HFFc6 (cell line): ENCODE results near the gene ZNF672. TPM values are rescaled to one million over a fixed set of nuclear protein-coding genes. Genes with fewer than 3 reads are reported as not detected.
"Not testable (repeated sequence)": the region's sequence is repeated elsewhere in the genome, so short reads cannot be mapped to it uniquely, and the experiment has no call there.

Experiments
- DNase-seq: peaks from one replicate; pipeline ENCODE4 v3.0.0-alpha.2; 2018
- H3K27ac Mint-ChIP-seq: 2 replicates; pipeline ENCODE4 v1.8.0; 2020; ENCODE audit warnings: mild to moderate bottlenecking, mixed read lengths
- H3K27me3 Mint-ChIP-seq: 2 replicates; pipeline ENCODE4 v1.8.0; 2021; ENCODE audit warnings: mild to moderate bottlenecking, moderate library complexity, mixed read lengths; ENCODE audit not compliant: insufficient read depth
- H3K36me3 Mint-ChIP-seq: 2 replicates; pipeline ENCODE4 v1.8.0; 2021; ENCODE audit warnings: low read depth, mixed read lengths
- H3K4me1 Mint-ChIP-seq: 2 replicates; pipeline ENCODE4 v1.8.0; 2020; ENCODE audit warnings: low read depth, mixed read lengths
- H3K4me3 Mint-ChIP-seq: 2 replicates; pipeline ENCODE4 v1.8.0; 2020; ENCODE audit warnings: mild to moderate bottlenecking, moderate library complexity, mixed read lengths
- H3K9me3 Mint-ChIP-seq: 2 replicates; pipeline ENCODE4 v1.8.0; 2020; ENCODE audit warnings: mild to moderate bottlenecking, mixed read lengths
- total RNA-seq, 6 experiments: library from RNA; stranded (reverse); fragmentation: NEBNext Ultra II Directional; extraction: Animal tissue kit (Norgen Biotek cat#: 25700); gene quantifications; 2 replicates in 1 of 6; 3 replicates in 5 of 6; pipeline ENCODE4 v1.2.3, GENCODE V29; 2021
- TF ChIP-seq, protein P1 (sequence below): fragments of 200-600 bp; sonication (generic); IDR thresholded peaks from 2 replicates; pipeline ENCODE4 v1.5.0; 2021; ENCODE audit warnings: antibody characterized with exemption, mild to moderate bottlenecking

ZNF672 gene
- total RNA-seq, 6 experiments from 2014 or later: 13.8 to 20.8 (median 17.6) TPM

DNA sequence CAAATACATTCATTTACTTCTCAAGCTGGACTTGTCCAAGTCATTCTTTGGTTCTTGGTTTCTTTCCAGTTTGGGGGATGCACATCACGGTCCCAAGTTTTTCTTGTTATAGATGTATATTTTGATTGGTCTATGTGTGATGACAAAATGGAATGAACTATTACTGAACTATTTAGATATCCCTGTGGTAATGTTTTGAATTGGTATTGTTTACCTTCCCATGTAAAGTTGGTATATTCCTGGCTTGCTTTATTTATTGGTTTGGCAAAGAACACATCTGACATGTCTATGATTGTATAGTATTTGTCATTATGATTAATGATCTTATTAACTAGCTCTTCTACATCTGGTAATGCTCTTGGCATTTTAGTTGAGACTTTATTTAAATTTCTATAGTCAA lies 43.2 kb downstream of the ZNF672 start:
- Mint-ChIP-seq H3K4me1 (no peaks in the 10 kb centered on the region), H3K27ac (no peak overlapping the region), H3K4me3 (no peak overlapping the region), H3K36me3 (no peaks in the 10 kb centered on the region), H3K9me3 (no peaks in the 10 kb centered on the region), H3K27me3 (peaks cover 5% of the 10 kb centered on the region; the same call in 1 of the 2 replicates)
- DNase-seq: no peak
- TF ChIP-seq, protein P1, sequence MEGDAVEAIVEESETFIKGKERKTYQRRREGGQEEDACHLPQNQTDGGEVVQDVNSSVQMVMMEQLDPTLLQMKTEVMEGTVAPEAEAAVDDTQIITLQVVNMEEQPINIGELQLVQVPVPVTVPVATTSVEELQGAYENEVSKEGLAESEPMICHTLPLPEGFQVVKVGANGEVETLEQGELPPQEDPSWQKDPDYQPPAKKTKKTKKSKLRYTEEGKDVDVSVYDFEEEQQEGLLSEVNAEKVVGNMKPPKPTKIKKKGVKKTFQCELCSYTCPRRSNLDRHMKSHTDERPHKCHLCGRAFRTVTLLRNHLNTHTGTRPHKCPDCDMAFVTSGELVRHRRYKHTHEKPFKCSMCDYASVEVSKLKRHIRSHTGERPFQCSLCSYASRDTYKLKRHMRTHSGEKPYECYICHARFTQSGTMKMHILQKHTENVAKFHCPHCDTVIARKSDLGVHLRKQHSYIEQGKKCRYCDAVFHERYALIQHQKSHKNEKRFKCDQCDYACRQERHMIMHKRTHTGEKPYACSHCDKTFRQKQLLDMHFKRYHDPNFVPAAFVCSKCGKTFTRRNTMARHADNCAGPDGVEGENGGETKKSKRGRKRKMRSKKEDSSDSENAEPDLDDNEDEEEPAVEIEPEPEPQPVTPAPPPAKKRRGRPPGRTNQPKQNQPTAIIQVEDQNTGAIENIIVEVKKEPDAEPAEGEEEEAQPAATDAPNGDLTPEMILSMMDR: no peak

GRCh38 chr1:248882427-248882826 lies 44.4 kb downstream of the ZNF672 start:
- H3K9me3 Mint-ChIP-seq, H3K27ac Mint-ChIP-seq, H3K4me3 Mint-ChIP-seq, H3K27me3 Mint-ChIP-seq, DNase-seq, H3K36me3 Mint-ChIP-seq, H3K4me1 Mint-ChIP-seq: not testable (repeated sequence)

DNA sequence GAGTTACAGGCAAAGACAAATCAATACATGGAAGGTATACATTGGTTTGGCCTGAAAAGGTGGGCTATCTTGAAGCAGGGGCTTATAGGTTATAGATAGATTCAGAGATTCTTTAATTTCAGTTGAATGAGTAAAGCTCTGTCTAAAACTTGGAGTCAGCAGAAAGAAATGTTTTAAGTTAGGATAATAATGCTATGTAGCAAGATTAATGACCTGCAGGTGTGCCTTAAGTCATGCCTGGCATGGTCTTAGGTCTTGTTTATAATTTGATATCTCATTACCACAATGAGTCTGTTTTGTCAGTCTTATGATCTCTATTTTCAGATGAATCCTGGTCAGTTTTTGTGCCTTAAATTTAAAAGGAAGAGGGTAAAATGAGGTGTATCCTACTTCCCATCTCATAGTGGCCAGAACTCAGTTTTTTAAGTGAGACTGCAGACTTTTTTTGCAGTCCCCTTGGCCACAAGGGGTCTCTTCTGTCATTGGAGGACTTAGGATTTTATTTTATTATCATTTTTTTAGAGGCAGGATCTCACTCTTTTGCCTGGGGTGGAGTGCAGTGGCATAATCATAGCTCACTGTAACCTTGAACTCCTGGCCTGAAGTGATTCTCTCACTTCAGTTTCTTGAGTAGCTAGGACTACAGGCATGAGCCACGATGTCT lies 46.7 kb downstream of the ZNF672 start:
- Mint-ChIP-seq H3K9me3 (no peaks in the 10 kb centered on the region), H3K27ac (no peak overlapping the region), H3K27me3 (no peaks in the 10 kb centered on the region; the same call in 1 of the 2 replicates), H3K4me3 (no peak overlapping the region), H3K4me1 (no peaks in the 10 kb centered on the region), H3K36me3 (no peaks in the 10 kb centered on the region)
- DNase-seq: no peak
- TF ChIP-seq, protein P1: 0 out of 2 replicates have a peak, but pooled peaks have one; percentile 39

DNA sequence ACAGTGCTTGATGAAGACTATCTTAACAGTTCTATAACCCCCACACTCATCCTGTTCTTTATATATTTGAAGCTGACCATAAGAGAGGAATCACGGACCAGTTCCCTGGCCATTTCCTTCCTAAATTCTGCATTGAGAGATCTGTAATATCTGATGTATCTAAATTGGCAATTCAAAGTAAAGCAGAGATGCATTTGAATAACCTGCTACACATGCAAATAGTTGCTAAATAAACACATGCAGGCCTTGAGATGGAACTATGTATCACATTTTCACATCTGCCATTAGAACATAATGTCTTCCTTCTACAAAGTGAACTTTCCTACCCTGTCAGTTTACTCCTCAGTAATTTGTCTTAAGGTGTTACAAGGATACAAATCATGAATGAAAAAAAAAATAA lies 47.6 kb downstream of the ZNF672 start:
- TF ChIP-seq, protein P1: no peak
- DNase-seq: no peak
- H3K36me3 Mint-ChIP-seq: no peaks in the 10 kb centered on the region
- no peak overlapping the region for H3K4me3 Mint-ChIP-seq
- H3K9me3 Mint-ChIP-seq: no peaks in the 10 kb centered on the region
- H3K27me3 Mint-ChIP-seq: no peaks in the 10 kb centered on the region; the same call in 1 of the 2 replicates
- no peaks in the 10 kb centered on the region for H3K4me1 Mint-ChIP-seq
- H3K27ac Mint-ChIP-seq: no peak overlapping the region

- Mint-ChIP-seq H3K4me1 (no peaks in the 10 kb centered on the region), H3K36me3 (no peaks in the 10 kb centered on the region), H3K4me3 (no peak overlapping the region), H3K9me3 (no peaks in the 10 kb centered on the region), H3K27me3 (no peaks in the 10 kb centered on the region; the same call in none of the 2 replicates), H3K27ac (no peak overlapping the region)
- no peak for DNase-seq
- TF ChIP-seq, protein P1: no peak
Measured at GRCh38 chr1:248886237-248886895, 48.3 kb downstream of the ZNF672 start.

DNA sequence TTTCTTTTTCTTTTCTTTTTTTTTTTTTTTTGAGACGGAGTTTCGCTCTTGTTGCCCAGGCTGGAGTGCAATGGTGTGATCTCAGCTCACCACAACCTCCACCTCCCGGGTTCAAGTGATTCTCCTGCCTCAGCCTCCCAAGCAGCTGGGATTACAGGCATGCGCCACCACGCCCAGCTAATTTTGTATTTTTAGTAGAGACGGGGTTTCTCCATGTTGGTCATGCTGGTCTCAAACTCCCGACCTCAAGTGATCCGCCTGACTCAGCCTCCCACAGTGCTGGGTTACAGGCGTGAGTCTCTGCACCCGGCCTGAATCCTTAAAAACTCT lies 51.9 kb downstream of the ZNF672 start:
- DNase-seq, H3K27ac Mint-ChIP-seq, H3K4me1 Mint-ChIP-seq, H3K27me3 Mint-ChIP-seq, H3K9me3 Mint-ChIP-seq, H3K4me3 Mint-ChIP-seq, H3K36me3 Mint-ChIP-seq: not testable (repeated sequence)
